Glutamatergic neuron (in vitro differentiated cells): ENCODE results near the gene INTS11. TPM values are rescaled to one million over a fixed set of nuclear protein-coding genes. Genes with fewer than 3 reads are reported as not detected.
A peak's percentile ranks its signal among the peaks of the same experiment; 100 is the strongest.

ENCODE experiments used
- DNase-seq: peaks from one replicate; pipeline ENCODE4 v3.0.0; 2022
- H3K27ac Mint-ChIP-seq: one replicate; pipeline ENCODE4 v1.8.0; 2020; ENCODE audit warnings: mild to moderate bottlenecking, mixed read lengths, inconsistent platforms; ENCODE audit not compliant: unreplicated experiment
- H3K27me3 Mint-ChIP-seq: one replicate; pipeline ENCODE4 v1.8.0; 2020; ENCODE audit warnings: mild to moderate bottlenecking, moderate library complexity, mixed read lengths, inconsistent platforms; ENCODE audit not compliant: unreplicated experiment
- H3K36me3 Mint-ChIP-seq: one replicate; pipeline ENCODE4 v1.8.0; 2020; ENCODE audit warnings: mild to moderate bottlenecking, mixed read lengths, inconsistent platforms; ENCODE audit not compliant: unreplicated experiment
- H3K4me1 Mint-ChIP-seq: one replicate; pipeline ENCODE4 v1.8.0; 2020; ENCODE audit warnings: mild to moderate bottlenecking, low read depth, mixed read lengths, inconsistent platforms; ENCODE audit not compliant: unreplicated experiment
- H3K4me3 Mint-ChIP-seq: one replicate; pipeline ENCODE4 v1.8.0; 2020; ENCODE audit warnings: mild to moderate bottlenecking, mixed read lengths, inconsistent platforms; ENCODE audit not compliant: unreplicated experiment
- H3K9me3 Mint-ChIP-seq: one replicate; pipeline ENCODE4 v1.8.0; 2020; ENCODE audit warnings: mild to moderate bottlenecking, moderate library complexity, mixed read lengths, inconsistent platforms; ENCODE audit not compliant: unreplicated experiment
- total RNA-seq: library from RNA; stranded (reverse); fragmentation: NEBNext Ultra II Directional; extraction: Animal tissue kit (Norgen Biotek cat#: 25700); gene quantifications from one replicate; pipeline ENCODE4 v1.2.1, GENCODE V29; 2021; ENCODE audit not compliant: unreplicated experiment
- TF ChIP-seq, protein P1 (sequence below): fragments of 200-600 bp; sonication (generic); IDR thresholded peaks from one replicate; pipeline ENCODE4 v1.5.0; 2021; ENCODE audit not compliant: partially characterized antibody, unreplicated experiment

Gene INTS11
- total RNA-seq, 1 donor from 2014 or later = 147 TPM

DNA sequence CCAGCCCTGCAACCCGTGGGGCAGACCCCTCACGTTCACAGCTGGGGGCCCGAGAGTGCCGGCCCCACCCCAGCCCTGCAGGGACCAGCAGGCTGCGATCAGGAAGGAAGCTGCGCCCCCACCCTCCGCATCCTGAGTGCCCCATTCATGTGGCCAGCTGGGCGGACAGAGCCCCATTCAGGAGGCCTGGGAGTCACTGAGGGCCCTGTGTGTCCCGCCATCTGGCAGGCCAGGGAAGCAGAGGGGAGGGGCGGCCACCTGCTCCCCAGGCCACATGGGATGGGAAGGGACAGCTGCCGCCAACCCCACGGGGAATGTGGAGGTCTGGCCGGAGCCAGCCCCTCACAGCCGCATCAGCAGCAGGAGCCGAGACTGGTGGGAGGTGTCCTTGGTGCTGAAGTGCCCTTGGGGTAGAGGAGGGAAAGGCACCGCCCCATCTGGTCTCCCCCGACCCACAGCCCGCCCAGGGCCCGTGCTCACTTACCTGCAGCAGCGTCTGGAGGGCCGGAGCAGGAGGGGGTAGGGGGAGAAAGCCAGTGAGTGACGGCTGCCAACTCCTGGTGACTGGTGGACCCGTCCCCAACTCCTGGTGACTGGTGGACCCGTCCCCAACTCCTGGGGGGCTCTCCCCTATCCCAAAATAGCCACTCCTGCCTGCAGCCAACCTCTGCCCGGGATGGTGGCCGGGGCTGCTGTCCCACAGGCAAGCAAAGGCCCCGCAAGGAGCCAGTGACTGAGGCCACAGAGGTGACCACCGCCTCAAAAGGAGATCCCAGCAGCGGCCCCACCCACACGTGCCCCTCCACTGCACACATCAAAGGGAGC, 25.4 kb downstream of the INTS11 start:
- Mint-ChIP-seq H3K36me3 (no peaks in the 10 kb centered on the region), H3K4me1 (peaks cover 6% of the 10 kb centered on the region), H3K4me3 (peak overlapping the region; percentile 30), H3K27me3 (peaks cover 36% of the 10 kb centered on the region), H3K9me3 (peaks cover 18% of the 10 kb centered on the region), H3K27ac (peak overlapping the region; percentile 90)
- TF ChIP-seq, protein P1, sequence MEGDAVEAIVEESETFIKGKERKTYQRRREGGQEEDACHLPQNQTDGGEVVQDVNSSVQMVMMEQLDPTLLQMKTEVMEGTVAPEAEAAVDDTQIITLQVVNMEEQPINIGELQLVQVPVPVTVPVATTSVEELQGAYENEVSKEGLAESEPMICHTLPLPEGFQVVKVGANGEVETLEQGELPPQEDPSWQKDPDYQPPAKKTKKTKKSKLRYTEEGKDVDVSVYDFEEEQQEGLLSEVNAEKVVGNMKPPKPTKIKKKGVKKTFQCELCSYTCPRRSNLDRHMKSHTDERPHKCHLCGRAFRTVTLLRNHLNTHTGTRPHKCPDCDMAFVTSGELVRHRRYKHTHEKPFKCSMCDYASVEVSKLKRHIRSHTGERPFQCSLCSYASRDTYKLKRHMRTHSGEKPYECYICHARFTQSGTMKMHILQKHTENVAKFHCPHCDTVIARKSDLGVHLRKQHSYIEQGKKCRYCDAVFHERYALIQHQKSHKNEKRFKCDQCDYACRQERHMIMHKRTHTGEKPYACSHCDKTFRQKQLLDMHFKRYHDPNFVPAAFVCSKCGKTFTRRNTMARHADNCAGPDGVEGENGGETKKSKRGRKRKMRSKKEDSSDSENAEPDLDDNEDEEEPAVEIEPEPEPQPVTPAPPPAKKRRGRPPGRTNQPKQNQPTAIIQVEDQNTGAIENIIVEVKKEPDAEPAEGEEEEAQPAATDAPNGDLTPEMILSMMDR = no peak
- peak; percentile 96 for DNase-seq

GRCh38 chr1:1297802-1298424, 26.5 kb downstream of the INTS11 start:
- Mint-ChIP-seq H3K9me3 (peaks cover 18% of the 10 kb centered on the region), H3K27ac (peak overlapping the region; percentile 22)

GRCh38 chr1:1296070-1297061, 28.1 kb downstream of the INTS11 start:
- no peaks in the 10 kb centered on the region for H3K36me3 Mint-ChIP-seq
- peak; percentile 15 for DNase-seq
- H3K27me3 Mint-ChIP-seq = peaks cover 35% of the 10 kb centered on the region
- peaks cover 22% of the 10 kb centered on the region for H3K9me3 Mint-ChIP-seq
- H3K4me3 Mint-ChIP-seq = no peak overlapping the region
- peaks cover 8% of the 10 kb centered on the region for H3K4me1 Mint-ChIP-seq
- H3K27ac Mint-ChIP-seq = peak overlapping the region; percentile 43
- TF ChIP-seq, protein P1 = no peak

More at GRCh38 chr1:1297802-1298424, 26.5 kb downstream of the INTS11 start:
- Mint-ChIP-seq H3K4me3 (no peak overlapping the region), H3K36me3 (no peaks in the 10 kb centered on the region), H3K4me1 (peaks cover 6% of the 10 kb centered on the region), H3K27me3 (peaks cover 30% of the 10 kb centered on the region)
- peak; percentile 34 for DNase-seq
- TF ChIP-seq, protein P1 = no peak

DNA sequence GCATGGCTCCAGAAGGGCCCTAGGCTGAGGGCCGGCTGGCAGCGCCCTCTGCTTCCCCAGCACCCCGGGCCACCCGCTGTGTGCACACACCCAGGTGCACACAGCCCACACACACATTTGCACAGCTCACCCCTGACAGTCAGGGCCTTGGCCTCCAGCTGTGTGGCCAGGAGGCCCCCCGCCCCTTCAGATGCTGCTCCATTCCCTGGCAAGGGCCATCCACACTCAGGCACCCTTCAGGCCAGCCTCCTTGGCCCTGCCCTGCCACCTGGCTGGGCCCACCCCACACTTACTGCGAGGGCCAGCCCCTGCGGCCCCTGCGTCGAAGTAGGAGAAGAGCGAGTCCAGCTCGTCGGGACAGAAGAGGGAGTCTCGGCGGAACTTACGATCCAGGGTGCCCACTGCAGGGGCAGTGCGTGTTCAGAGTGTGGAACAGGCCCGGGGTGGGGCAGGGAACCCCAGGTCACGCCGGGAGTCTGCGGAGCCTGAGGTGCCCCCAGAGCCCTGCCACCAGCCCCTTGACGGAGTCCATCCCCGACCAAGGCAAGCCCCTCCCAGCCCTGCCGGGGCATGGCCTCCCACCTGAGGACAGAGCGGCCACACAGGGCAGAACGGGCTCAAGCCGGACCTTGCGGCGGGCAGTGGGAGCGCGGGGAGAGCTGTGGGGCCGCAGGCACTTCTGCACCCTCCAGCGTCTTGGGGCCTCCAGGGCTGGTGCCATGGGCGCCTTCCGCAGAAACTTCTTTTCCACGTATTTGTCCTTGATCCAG, 29.1 kb downstream of the INTS11 start:
- H3K4me1 Mint-ChIP-seq = peaks cover 8% of the 10 kb centered on the region
- H3K9me3 Mint-ChIP-seq = peaks cover 18% of the 10 kb centered on the region
- peaks cover 35% of the 10 kb centered on the region for H3K27me3 Mint-ChIP-seq
- DNase-seq = peak; percentile 17
- no peaks in the 10 kb centered on the region for H3K36me3 Mint-ChIP-seq
- TF ChIP-seq, protein P1 = no peak
- H3K4me3 Mint-ChIP-seq = no peak overlapping the region
- no peak overlapping the region for H3K27ac Mint-ChIP-seq
